Stomach (tissue), 9 donors: ENCODE data around the gene DHDDS. TPM values are rescaled to one million over a fixed set of nuclear protein-coding genes. Genes with fewer than 3 reads are reported as not detected.

ENCODE experiments used
- DNase-seq, 2 donors: peaks; one replicate each; pipeline versions ENCODE4 v3.0.0 to v3.0.0-alpha.2; 2013 to 2019
- H3K27ac ChIP-seq, 5 donors: fragments of 200-600 bp in 4 of 5; sonication (generic) in 4 of 5; one replicate each; pipeline ENCODE4 v1.5.1; 2013 to 2019; ENCODE audit warnings: mild to moderate bottlenecking in 1 of 5, moderate library complexity in 1 of 5
- H3K27me3 ChIP-seq, 3 donors: fragments of 200-600 bp; sonication (generic); one replicate each; pipeline ENCODE4 v1.5.1; 2017 to 2019; ENCODE audit warnings: mixed run types in 1 of 3
- H3K36me3 ChIP-seq, 4 donors: fragments of 200-600 bp; sonication (generic); 1 replicate in 3 of 4; 2 replicates in 1 of 4; pipeline ENCODE4 v1.5.1; 2016 to 2019
- H3K4me1 ChIP-seq, 4 donors: fragments of 200-600 bp; sonication (generic); one replicate each; pipeline ENCODE4 v1.5.1; 2016 to 2019
- H3K4me3 ChIP-seq, 4 donors: fragments of 200-600 bp; sonication (generic) in 3 of 4; one replicate each; pipeline ENCODE4 v1.5.1; 2016 to 2019; ENCODE audit warnings: mild to moderate bottlenecking in 1 of 4
- H3K9me3 ChIP-seq, 4 donors: fragments of 200-600 bp; sonication (generic); one replicate each; pipeline ENCODE4 v1.5.1; 2016 to 2019
- EP300 ChIP-seq: sonication (generic); formaldehyde crosslinking; IDR thresholded peaks from one replicate; pipeline ENCODE4 v1.6.1; 2017; ENCODE audit warnings: antibody characterized with exemption
- POLR2A ChIP-seq, 4 donors: fragments of 450-650 bp; IDR thresholded peaks; one replicate each; pipeline ENCODE4 v1.6.1; 2016; ENCODE audit warnings: antibody characterized with exemption in 4 of 4, control low read depth in 2 of 4, mild to moderate bottlenecking in 1 of 4, moderate library complexity in 1 of 4
- POLR2AphosphoS5 ChIP-seq, 3 donors: sonication (generic); formaldehyde crosslinking; IDR thresholded peaks; one replicate each; pipeline ENCODE4 v1.6.1; 2016; ENCODE audit warnings: antibody characterized with exemption in 3 of 3
- WGBS, 5 donors: extraction: QIAGEN DNeasy Blood & Tissue Kit in 3 of 5; methylation state at CpG; one replicate each; pipeline versions ENCODE4 v1.1.5 to v1.1.7; 2013 to 2018; 5-methylcytosine and 5-hydroxymethylcytosine counted together
- intact Hi-C: fragments of 100-400 bp; cut with DNase I; formaldehyde crosslinking; loops from one replicate; pipeline ENCODE4 v1.15.1; 2023; ENCODE audit warnings: low total_unique reads
- polyA plus RNA-seq, 3 donors: library from polyadenylated mRNA; stranded (reverse); fragments of 200-250 nt; gene quantifications; one replicate each; pipeline ENCODE4 v1.2.3, GENCODE V29; 2013
- total RNA-seq, 5 donors: library from RNA; depleted of rRNA; stranded (reverse); fragments of >200 nt; gene quantifications; one replicate each; pipeline versions ENCODE4 v1.1.0 to v1.2.3, GENCODE V29; 2014 to 2016
- TF ChIP-seq, protein P1 (sequence below), 7 experiments: fragments of 450-650 bp in 4 of 7; fragments of 200-600 bp in 3 of 7; sonication (generic) in 3 of 7; IDR thresholded peaks; one replicate each; pipeline ENCODE4 v1.5.1; 2016 to 2019; ENCODE audit warnings: antibody characterized with exemption in 7 of 7, control low read depth in 2 of 7, mild to moderate bottlenecking in 1 of 7
- donor health status: healthy with polysubstance abuse.
- donor health status: Bipolar disorder and iron deficiency.
- donor health status: healthy.

Gene DHDDS
- total and polyA plus RNA-seq, 8 donors: 15.3 to 63.6 (median 43.7) TPM

DNA sequence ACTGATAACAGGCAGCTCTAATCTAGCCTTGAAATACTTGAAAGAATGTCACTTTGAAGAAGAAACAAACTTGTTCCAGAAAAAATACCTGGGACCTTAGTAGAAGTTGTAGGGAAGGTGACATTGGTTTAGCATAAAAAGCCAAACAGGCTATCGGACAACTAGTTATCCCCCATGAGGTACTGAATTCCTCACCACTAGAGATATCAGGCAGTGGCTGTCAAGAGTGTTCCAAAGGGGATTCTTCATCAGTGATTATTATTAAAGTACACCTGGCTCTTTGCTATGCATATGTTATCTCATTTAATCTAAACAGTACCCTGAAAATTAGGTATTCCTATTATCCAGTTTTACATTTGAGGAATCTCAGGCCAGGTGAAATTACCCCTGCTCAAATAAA is 27.0 kb downstream of the DHDDS start:
- peaks cover 35 to 97% (median 92%) of the 10 kb centered on the region in 4 donors for H3K36me3 ChIP-seq
- TF ChIP-seq EP300: no peak
- no peak for TF ChIP-seq POLR2AphosphoS5 (IDR thresholded peaks at IDR 0.05)
- no peak for TF ChIP-seq POLR2A (IDR thresholded peaks at IDR 0.05)
- TF ChIP-seq, protein P1, sequence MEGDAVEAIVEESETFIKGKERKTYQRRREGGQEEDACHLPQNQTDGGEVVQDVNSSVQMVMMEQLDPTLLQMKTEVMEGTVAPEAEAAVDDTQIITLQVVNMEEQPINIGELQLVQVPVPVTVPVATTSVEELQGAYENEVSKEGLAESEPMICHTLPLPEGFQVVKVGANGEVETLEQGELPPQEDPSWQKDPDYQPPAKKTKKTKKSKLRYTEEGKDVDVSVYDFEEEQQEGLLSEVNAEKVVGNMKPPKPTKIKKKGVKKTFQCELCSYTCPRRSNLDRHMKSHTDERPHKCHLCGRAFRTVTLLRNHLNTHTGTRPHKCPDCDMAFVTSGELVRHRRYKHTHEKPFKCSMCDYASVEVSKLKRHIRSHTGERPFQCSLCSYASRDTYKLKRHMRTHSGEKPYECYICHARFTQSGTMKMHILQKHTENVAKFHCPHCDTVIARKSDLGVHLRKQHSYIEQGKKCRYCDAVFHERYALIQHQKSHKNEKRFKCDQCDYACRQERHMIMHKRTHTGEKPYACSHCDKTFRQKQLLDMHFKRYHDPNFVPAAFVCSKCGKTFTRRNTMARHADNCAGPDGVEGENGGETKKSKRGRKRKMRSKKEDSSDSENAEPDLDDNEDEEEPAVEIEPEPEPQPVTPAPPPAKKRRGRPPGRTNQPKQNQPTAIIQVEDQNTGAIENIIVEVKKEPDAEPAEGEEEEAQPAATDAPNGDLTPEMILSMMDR (IDR thresholded peaks at IDR 0.05): no peak
- H3K4me3 ChIP-seq: no peak overlapping the region
- no peak overlapping the region for H3K27ac ChIP-seq
- intact Hi-C loops: no loop called here
- DNase-seq: no peak
- H3K4me1 ChIP-seq: peaks cover 0 to 7% (median 0%) of the 10 kb centered on the region in 4 donors
- 83 to 93% (median 90%) methylated on average over 1 of the region's 1 CpG for WGBS, 5 donors
- H3K9me3 ChIP-seq: no peaks in the 10 kb centered on the region
- no peaks in the 10 kb centered on the region for H3K27me3 ChIP-seq

DNA sequence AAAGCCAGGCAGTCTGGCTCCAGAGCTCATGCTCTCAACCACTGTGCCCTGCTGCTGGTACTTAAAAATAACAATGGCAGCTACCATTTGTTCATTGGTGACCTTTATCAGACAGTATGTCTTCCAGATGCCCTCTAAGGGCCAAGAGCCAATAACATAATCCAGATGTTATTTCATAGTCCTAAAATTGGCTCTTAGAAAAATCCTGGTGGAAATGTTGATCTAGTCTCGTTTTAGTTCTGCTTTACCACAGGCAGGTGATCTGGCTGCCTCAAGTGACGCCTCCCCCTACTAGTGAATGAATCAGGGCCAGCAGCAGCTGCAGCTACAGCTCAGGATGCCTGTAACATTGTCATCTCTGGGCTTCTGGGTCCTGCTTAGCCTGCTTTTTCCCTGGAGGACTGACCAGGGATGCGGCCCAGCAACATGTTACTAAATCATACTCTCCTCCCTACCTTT is 27.5 kb downstream of the DHDDS start:
- intact Hi-C loops: no loop called here
- Histone ChIP-seq H3K4me3 (no peak overlapping the region), H3K36me3 (peaks cover 39 to 97% (median 92%) of the 10 kb centered on the region in 4 donors), H3K27me3 (no peaks in the 10 kb centered on the region), H3K4me1 (peaks cover 0 to 7% (median 0%) of the 10 kb centered on the region in 4 donors), H3K27ac (no peak overlapping the region), H3K9me3 (no peaks in the 10 kb centered on the region)
- DNase-seq: no peak
- TF ChIP-seq EP300: no peak
- TF ChIP-seq POLR2AphosphoS5 (IDR thresholded peaks at IDR 0.05): no peak
- no peak for TF ChIP-seq POLR2A (IDR thresholded peaks at IDR 0.05)
- TF ChIP-seq, protein P1 (IDR thresholded peaks at IDR 0.05): no peak
- WGBS, 5 donors: 71 to 86% (median 84%) methylated on average over 3 of the region's 3 CpGs

DNA sequence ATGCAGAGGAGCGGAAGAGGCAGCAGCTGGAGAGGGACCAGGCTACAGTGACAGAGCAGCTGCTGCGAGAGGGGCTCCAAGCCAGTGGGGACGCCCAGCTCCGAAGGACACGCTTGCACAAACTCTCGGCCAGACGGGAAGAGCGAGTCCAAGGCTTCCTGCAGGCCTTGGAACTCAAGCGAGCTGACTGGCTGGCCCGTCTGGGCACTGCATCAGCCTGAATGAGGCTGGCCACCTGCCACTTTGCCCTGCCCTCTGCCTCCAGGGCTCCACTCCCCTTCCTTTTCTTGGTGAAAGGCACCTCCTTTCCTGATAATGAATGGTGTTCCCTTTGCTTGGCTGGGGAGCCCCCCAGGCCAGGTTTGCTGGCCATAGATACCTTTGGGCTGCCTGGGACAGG is 36.8 kb downstream of the DHDDS start:
- H3K4me1 ChIP-seq: peaks cover 18 to 44% (median 34%) of the 10 kb centered on the region in 4 donors
- TF ChIP-seq POLR2A (IDR thresholded peaks at IDR 0.05) (no peak), EP300 (no peak), POLR2AphosphoS5 (IDR thresholded peaks at IDR 0.05) (no peak)
- TF ChIP-seq, protein P1 (IDR thresholded peaks at IDR 0.05): no peak
- DNase-seq: peak in 1 of 2 donors; percentile 45
- WGBS, 5 donors: 42 to 67% (median 64%) methylated on average over 10 of the region's 10 CpGs
- H3K9me3 ChIP-seq: no peaks in the 10 kb centered on the region
- H3K27me3 ChIP-seq: no peaks in the 10 kb centered on the region
- H3K36me3 ChIP-seq: peaks cover 22 to 66% (median 60%) of the 10 kb centered on the region in 4 donors
- intact Hi-C loops: no loop called here
- no peak overlapping the region for H3K27ac ChIP-seq
- no peak overlapping the region for H3K4me3 ChIP-seq

DNA sequence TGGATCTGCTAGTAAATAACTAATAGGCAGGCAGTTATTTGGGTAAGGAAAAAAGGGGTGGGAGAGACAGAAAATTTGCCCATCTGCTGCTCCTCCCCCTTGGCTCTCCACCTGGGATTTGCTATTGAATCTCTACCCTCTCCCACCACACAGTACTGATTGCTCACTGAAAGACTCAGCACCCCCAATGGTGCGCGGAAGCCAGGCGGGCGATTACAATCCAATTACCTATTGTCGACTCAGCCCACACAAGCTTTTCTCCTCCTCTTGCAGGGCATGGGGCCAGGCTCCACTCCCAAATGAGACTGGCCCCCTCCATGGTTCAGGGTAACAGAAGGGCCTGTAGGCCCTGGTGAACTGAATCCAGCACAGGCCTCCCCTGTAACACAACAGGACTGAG is 37.4 kb downstream of the DHDDS start:
- TF ChIP-seq POLR2A (IDR thresholded peaks at IDR 0.05) (no peak), EP300 (no peak), POLR2AphosphoS5 (IDR thresholded peaks at IDR 0.05) (no peak)
- TF ChIP-seq, protein P1 (IDR thresholded peaks at IDR 0.05): no peak
- intact Hi-C loops: no loop called here
- H3K27ac ChIP-seq: no peak overlapping the region
- no peaks in the 10 kb centered on the region for H3K9me3 ChIP-seq
- DNase-seq: no peak
- H3K27me3 ChIP-seq: no peaks in the 10 kb centered on the region
- no peak overlapping the region for H3K4me3 ChIP-seq
- H3K36me3 ChIP-seq: peaks cover 22 to 66% (median 60%) of the 10 kb centered on the region in 4 donors
- peaks cover 24 to 50% (median 41%) of the 10 kb centered on the region in 4 donors for H3K4me1 ChIP-seq
- WGBS, 5 donors: 86 to 96% (median 91%) methylated on average over 5 of the region's 5 CpGs
